Ovary (tissue), 9 donors: ENCODE data around the gene LRIG3. TPM values are rescaled to one million over a fixed set of nuclear protein-coding genes. Genes with fewer than 3 reads are reported as not detected.

ENCODE experiments used
- DNase-seq, 5 donors: peaks; one replicate each; pipeline ENCODE4 v3.0.0-alpha.2; 2019 to 2020
- H3K27ac ChIP-seq, 2 donors: fragments of 200-600 bp; one replicate each; pipeline versions ENCODE4 v1.5.1 to v1.8.0; 2019 to 2022
- H3K27me3 ChIP-seq: fragments of 200-600 bp; one replicate; pipeline ENCODE4 v1.8.0; 2022
- H3K36me3 ChIP-seq: fragments of 200-600 bp; sonication (generic); one replicate; pipeline ENCODE4 v1.5.1; 2019
- H3K4me1 ChIP-seq: one replicate; pipeline ENCODE4 v1.8.1; 2013; ENCODE audit warnings: mild to moderate bottlenecking, moderate library complexity; ENCODE audit not compliant: insufficient read depth
- H3K4me3 ChIP-seq: fragments of 200-600 bp; sonication (generic); one replicate; pipeline ENCODE4 v1.5.1; 2017
- H3K9me3 ChIP-seq, 2 donors: fragments of 200-600 bp in 1 of 2; sonication (generic) in 1 of 2; one replicate each; pipeline versions ENCODE4 v1.5.1 to v1.8.1; 2013 to 2019; ENCODE audit warnings: mild to moderate bottlenecking in 1 of 2, moderate library complexity in 1 of 2
- CTCF ChIP-seq, 3 donors: fragments of 450-650 bp in 2 of 3; fragments of 200-600 bp in 1 of 3; IDR thresholded peaks; one replicate each; pipeline versions ENCODE4 v1.5.1 to v1.8.0; 2016 to 2022; ENCODE audit warnings: antibody characterized with exemption in 3 of 3, mild to moderate bottlenecking in 1 of 3
- EP300 ChIP-seq: sonication (generic); formaldehyde crosslinking; IDR thresholded peaks from one replicate; pipeline ENCODE4 v1.6.1; 2017; ENCODE audit warnings: antibody characterized with exemption
- POLR2A ChIP-seq: fragments of 450-650 bp; IDR thresholded peaks from one replicate; pipeline ENCODE4 v1.6.1; 2017; ENCODE audit warnings: antibody characterized with exemption, mild to moderate bottlenecking, moderate library complexity
- WGBS, 3 donors: extraction: QIAGEN DNeasy Blood & Tissue Kit in 1 of 3; methylation state at CpG; one replicate each; pipeline versions ENCODE4 v1.1.5 to v1.1.7; 2013 to 2017; 5-methylcytosine and 5-hydroxymethylcytosine counted together
- intact Hi-C, 4 donors: fragments of 100-400 bp; cut with DNase I; formaldehyde crosslinking; loops; one replicate each; pipeline versions ENCODE4 v1.11.0 to v1.15.1; 2022 to 2023
- polyA plus RNA-seq, 2 donors: library from polyadenylated mRNA; stranded (reverse); fragments of 200-250 nt in 1 of 2; fragments of 350-450 nt in 1 of 2; fragmentation: Illumina TruSeq in 1 of 2; extraction: RNeasy Lipid Tissue Mini Kit (QIAGEN cat#74804) in 1 of 2; gene quantifications; one replicate each; pipeline ENCODE4 v1.2.3, GENCODE V29; 2013 to 2014
- total RNA-seq, 7 donors: library from RNA; depleted of rRNA in 2 of 7; stranded (reverse); fragments of >200 nt in 2 of 7; fragmentation: NEBNext Ultra II Directional in 3 of 7; extraction: Animal tissue kit (Norgen Biotek cat#: 25700) in 3 of 7; gene quantifications; one replicate each; pipeline versions ENCODE4 v1.1.0 to v1.2.4, GENCODE V29; 2016 to 2023
- donor health status: DM: no; HTN: no; CAD: no; lungs with moderate emphysema.
- donor health status: DM: no; HTN: no; CAD: no.
- donor health status: Bipolar disorder and iron deficiency.
- donor health status: DM: yes; HTN: yes; CAD: no.
- donor health status: DM: no; HTN: no; CAD: no.
- donor health status: DM: yes; HTN: yes; CAD: no.

The LRIG3 gene
- total and polyA plus RNA-seq, 9 donors, result 23.4 to 59.4 (median 27.9) TPM

- Histone ChIP-seq H3K4me1 (peaks cover 12% of the 10 kb centered on the region), H3K4me3 (no peak overlapping the region), H3K27ac (no peak overlapping the region), H3K36me3 (no peaks in the 10 kb centered on the region), H3K9me3 (no peaks in the 10 kb centered on the region), H3K27me3 (no peaks in the 10 kb centered on the region)
- intact Hi-C loops, result no loop called here
- WGBS, 3 donors, result 88 to 96% (median 88%) methylated on average over 1 of the region's 1 CpG
- TF ChIP-seq CTCF (IDR thresholded peaks at IDR 0.05) (no peak), EP300 (no peak), POLR2A (no peak)
- no peak for DNase-seq
These were observed 24.0 kb downstream of the LRIG3 start for GRCh38 chr12:58896278-58896677.

- Histone ChIP-seq H3K4me1 (peaks cover 12% of the 10 kb centered on the region), H3K9me3 (no peaks in the 10 kb centered on the region), H3K27ac (no peak overlapping the region), H3K27me3 (no peaks in the 10 kb centered on the region), H3K4me3 (no peak overlapping the region), H3K36me3 (no peaks in the 10 kb centered on the region)
- TF ChIP-seq CTCF (IDR thresholded peaks at IDR 0.05) (no peak), POLR2A (no peak), EP300 (no peak)
- intact Hi-C loops, result no loop called here
- no peak for DNase-seq
- WGBS, 3 donors, result 67 to 77% (median 74%) methylated on average over 4 of the region's 4 CpGs
These were observed 25.3 kb downstream of the LRIG3 start for GRCh38 chr12:58895053-58895452.

GRCh38 chr12:58894040-58894439 lies 26.3 kb downstream of the LRIG3 start:
- Histone ChIP-seq H3K36me3 (no peaks in the 10 kb centered on the region), H3K9me3 (no peaks in the 10 kb centered on the region), H3K27ac (no peak overlapping the region), H3K4me1 (peaks cover 12% of the 10 kb centered on the region), H3K27me3 (no peaks in the 10 kb centered on the region), H3K4me3 (no peak overlapping the region)
- no peak for DNase-seq
- intact Hi-C loops, result no loop called here
- 72 to 79% (median 77%) methylated on average over 6 of the region's 6 CpGs for WGBS, 3 donors
- TF ChIP-seq EP300 (no peak), POLR2A (no peak), CTCF (IDR thresholded peaks at IDR 0.05) (no peak)

- Histone ChIP-seq H3K27ac (no peak overlapping the region), H3K27me3 (no peaks in the 10 kb centered on the region), H3K9me3 (no peaks in the 10 kb centered on the region), H3K36me3 (no peaks in the 10 kb centered on the region), H3K4me1 (peaks cover 12% of the 10 kb centered on the region), H3K4me3 (no peak overlapping the region)
- WGBS, 3 donors, result 52 to 54% (median 53%) methylated on average over 3 of the region's 3 CpGs
- intact Hi-C loops, result no loop called here
- DNase-seq, result no peak
- TF ChIP-seq EP300 (no peak), POLR2A (no peak), CTCF (IDR thresholded peaks at IDR 0.05) (no peak)
These were observed 26.8 kb downstream of the LRIG3 start for GRCh38 chr12:58893495-58893894.

- H3K4me3 ChIP-seq, result no peak overlapping the region
- no peaks in the 10 kb centered on the region for H3K36me3 ChIP-seq
- H3K27ac ChIP-seq, result no peak overlapping the region
- peaks cover 6% of the 10 kb centered on the region for H3K4me1 ChIP-seq
- WGBS, 3 donors, result 92 to 96% (median 92%) methylated on average over 6 of the region's 6 CpGs
- H3K9me3 ChIP-seq, result no peaks in the 10 kb centered on the region
- intact Hi-C loops, result no loop called here
- DNase-seq, result no peak
- no peaks in the 10 kb centered on the region for H3K27me3 ChIP-seq
- TF ChIP-seq CTCF (IDR thresholded peaks at IDR 0.05) (no peak), EP300 (no peak), POLR2A (no peak)
These were observed 30.7 kb downstream of the LRIG3 start for GRCh38 chr12:58889557-58889956.
